ENCODE measurements around the gene NDRG4.

DNA sequence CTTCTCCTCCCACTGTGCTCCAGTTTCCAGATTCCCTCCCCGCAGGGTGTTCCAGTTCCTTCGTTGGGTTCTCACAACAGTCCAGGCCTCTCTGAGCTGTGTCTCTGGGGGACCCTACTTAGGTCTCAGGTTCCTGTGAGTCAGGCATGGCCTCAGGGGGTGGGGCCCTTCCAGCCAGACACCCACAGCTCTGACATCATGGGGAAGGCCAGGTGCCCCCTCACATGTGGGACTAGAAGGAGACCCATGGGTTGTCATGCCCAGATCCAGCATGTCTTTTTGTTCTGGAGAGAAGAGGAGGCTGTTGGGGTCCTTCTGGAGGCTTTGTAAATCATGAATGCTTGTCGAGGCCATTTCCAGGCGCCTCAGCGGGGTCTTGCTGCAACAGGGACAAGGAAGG, 32.0 kb upstream of the NDRG4 start:
- no peak for TF ChIP-seq POLR2A (IDR thresholded peaks at IDR 0.05)
- TF ChIP-seq, protein P1, sequence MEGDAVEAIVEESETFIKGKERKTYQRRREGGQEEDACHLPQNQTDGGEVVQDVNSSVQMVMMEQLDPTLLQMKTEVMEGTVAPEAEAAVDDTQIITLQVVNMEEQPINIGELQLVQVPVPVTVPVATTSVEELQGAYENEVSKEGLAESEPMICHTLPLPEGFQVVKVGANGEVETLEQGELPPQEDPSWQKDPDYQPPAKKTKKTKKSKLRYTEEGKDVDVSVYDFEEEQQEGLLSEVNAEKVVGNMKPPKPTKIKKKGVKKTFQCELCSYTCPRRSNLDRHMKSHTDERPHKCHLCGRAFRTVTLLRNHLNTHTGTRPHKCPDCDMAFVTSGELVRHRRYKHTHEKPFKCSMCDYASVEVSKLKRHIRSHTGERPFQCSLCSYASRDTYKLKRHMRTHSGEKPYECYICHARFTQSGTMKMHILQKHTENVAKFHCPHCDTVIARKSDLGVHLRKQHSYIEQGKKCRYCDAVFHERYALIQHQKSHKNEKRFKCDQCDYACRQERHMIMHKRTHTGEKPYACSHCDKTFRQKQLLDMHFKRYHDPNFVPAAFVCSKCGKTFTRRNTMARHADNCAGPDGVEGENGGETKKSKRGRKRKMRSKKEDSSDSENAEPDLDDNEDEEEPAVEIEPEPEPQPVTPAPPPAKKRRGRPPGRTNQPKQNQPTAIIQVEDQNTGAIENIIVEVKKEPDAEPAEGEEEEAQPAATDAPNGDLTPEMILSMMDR (IDR thresholded peaks at IDR 0.05) = no peak

Data from gastroesophageal sphincter (tissue), 3 donors.